Muscle layer of duodenum (tissue), 2 donors: ENCODE measurements around the gene ETS1.

Experiments
- H3K27ac ChIP-seq: one replicate; pipeline ENCODE4 v1.7.0; 2013; ENCODE audit warnings: mild to moderate bottlenecking, low read length
- H3K27me3 ChIP-seq: one replicate; pipeline ENCODE4 v1.7.0; 2013; ENCODE audit warnings: low read depth, mild to moderate bottlenecking, control low read depth, low read length
- H3K36me3 ChIP-seq, 2 donors: one replicate each; pipeline ENCODE4 v1.7.0; 2013; ENCODE audit warnings: low read length in 2 of 2, control low read depth in 1 of 2, mild to moderate bottlenecking in 1 of 2; ENCODE audit not compliant: insufficient read depth in 2 of 2, control insufficient read depth in 1 of 2
- H3K4me1 ChIP-seq, 2 donors: one replicate each; pipeline ENCODE4 v1.7.0; 2013; ENCODE audit warnings: low read length in 2 of 2, mild to moderate bottlenecking in 2 of 2, control low read depth in 1 of 2, moderate library complexity in 1 of 2; ENCODE audit not compliant: insufficient read depth in 2 of 2, control insufficient read depth in 1 of 2
- H3K4me3 ChIP-seq, 2 donors: one replicate each; pipeline ENCODE4 v1.7.0; 2013; ENCODE audit warnings: low read length in 2 of 2, low read depth in 1 of 2, mild to moderate bottlenecking in 1 of 2
- H3K9me3 ChIP-seq, 2 donors: one replicate each; pipeline ENCODE4 v1.7.0; 2013; ENCODE audit warnings: low read length in 2 of 2, control low read depth in 1 of 2, mild to moderate bottlenecking in 1 of 2; ENCODE audit not compliant: control insufficient read depth in 1 of 2
- donor health status: healthy.

The ETS1 gene

DNA sequence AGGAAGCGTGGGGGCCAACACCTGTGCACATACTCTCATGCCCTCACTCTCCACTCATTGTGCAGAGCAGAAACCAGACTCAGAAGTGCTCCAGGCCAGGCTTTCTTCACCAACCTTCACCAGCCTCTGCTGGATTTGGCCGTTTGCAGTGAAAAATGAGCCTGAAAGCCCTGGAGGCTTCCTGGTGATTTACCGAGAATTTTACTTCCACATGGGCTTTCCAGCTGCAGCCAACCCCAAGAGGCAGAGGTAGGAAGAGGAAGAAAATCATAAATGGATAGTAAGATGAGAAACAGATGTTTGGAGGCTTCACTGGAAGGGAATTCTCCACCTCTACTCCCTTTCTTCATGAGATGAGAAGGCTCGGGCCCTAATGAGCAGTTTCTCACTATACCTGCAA lies 155.4 kb downstream of the ETS1 start:
- H3K4me1 ChIP-seq: no peaks in the 10 kb centered on the region
- H3K4me3 ChIP-seq: no peak overlapping the region
- H3K27ac ChIP-seq: no peak overlapping the region
- no peaks in the 10 kb centered on the region for H3K9me3 ChIP-seq
- H3K27me3 ChIP-seq: no peaks in the 10 kb centered on the region
- H3K36me3 ChIP-seq: no peaks in the 10 kb centered on the region

DNA sequence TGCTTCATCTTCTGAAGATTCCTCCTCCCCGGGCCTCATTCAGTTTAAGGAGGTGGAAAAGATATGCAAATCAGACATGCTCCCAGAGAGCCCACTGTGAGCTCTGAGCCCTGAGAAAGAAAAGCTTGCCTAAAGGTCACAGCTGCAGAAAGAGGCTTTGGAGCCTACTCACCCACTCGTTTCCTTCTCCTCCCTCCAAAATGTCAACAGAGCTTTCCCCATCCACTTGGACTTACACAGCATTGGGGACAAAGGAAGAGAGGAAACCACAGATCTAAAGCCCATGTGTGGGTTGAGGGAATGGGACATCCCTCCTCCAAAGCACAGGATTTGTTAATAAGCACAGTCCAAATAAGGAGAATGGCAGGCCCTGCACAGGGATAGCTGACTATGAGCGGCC lies 158.4 kb downstream of the ETS1 start:
- Histone ChIP-seq H3K27me3 (no peaks in the 10 kb centered on the region), H3K27ac (no peak overlapping the region), H3K4me1 (peaks cover 11 to 14% of the 10 kb centered on the region in 2 donors), H3K9me3 (no peaks in the 10 kb centered on the region), H3K36me3 (no peaks in the 10 kb centered on the region), H3K4me3 (no peak overlapping the region)

GRCh38 chr11:128424851-128425285 lies 162.5 kb downstream of the ETS1 start:
- H3K27me3 ChIP-seq: no peaks in the 10 kb centered on the region
- H3K9me3 ChIP-seq: no peaks in the 10 kb centered on the region
- no peaks in the 10 kb centered on the region for H3K36me3 ChIP-seq
- H3K4me3 ChIP-seq: no peak overlapping the region
- peaks cover 14 to 18% of the 10 kb centered on the region in 2 donors for H3K4me1 ChIP-seq
- H3K27ac ChIP-seq: peak overlapping the region; percentile 86

DNA sequence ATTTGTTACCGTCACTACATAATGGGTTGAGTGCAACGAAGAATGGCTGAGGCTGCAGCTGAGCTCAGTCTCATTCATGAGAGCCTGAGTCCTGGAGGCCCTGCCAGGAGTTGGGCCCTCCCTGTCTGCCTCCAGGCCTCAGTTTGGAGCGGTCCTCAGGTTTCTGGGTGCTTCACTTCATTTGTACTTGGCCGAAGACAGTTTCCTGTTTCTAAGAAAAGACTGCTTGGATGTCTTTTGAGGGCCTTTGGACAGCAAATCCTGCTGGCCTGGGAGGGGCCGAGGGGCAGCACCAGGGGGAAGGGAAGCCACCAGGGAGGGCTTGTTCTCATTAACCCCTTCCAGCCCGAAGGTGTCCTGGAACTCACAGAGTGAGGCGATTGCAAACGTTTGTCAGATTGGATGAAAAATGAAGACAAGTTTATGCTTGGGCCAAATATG lies 163.1 kb downstream of the ETS1 start:
- Histone ChIP-seq H3K4me3 (no peak overlapping the region), H3K36me3 (no peaks in the 10 kb centered on the region), H3K4me1 (peaks cover 14 to 18% of the 10 kb centered on the region in 2 donors), H3K9me3 (no peaks in the 10 kb centered on the region), H3K27ac (peak overlapping the region; percentile 86), H3K27me3 (no peaks in the 10 kb centered on the region)

DNA sequence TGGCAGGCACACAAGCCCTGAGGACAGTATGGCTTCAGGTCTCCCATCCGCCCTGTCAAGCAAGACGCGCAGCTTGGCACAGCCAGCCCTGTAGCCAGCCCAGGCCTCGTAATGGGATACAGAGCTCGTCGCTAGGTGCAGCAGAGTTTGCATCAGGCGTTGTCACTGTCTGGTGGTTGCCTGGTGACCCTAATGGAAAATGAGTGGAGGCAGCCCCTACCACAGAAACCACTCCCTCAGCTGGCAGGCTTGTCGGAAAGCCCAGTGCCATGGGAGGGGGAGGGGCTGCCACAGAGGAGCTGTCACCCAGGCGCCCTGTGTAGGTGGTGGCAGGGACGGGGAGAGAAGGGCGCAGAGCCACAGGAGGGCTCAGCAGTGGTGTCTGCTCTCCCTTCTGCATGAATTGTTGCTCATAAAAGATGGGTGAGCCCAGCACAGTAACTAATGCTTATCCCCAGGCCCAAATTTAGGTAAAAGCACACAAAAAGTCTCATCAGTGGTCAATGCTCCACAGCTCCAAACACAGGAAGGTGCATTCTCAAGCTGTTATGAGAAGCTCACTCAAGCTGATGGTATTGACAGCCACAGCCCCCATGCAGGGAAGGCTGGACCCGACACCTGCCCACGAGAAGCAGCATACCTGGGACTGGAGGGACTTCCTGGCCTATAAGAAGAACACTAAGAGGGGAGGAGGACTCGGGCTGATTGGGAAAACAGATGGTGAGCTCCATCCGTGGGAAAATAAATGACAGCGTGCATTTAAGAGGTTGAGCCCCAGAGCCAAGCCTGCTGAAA lies 164.6 kb downstream of the ETS1 start:
- Histone ChIP-seq H3K27me3 (no peaks in the 10 kb centered on the region), H3K36me3 (no peaks in the 10 kb centered on the region), H3K4me1 (peaks cover 14 to 18% of the 10 kb centered on the region in 2 donors), H3K27ac (no peak overlapping the region), H3K4me3 (no peak overlapping the region), H3K9me3 (no peaks in the 10 kb centered on the region)

GRCh38 chr11:128421577-128422330 lies 165.6 kb downstream of the ETS1 start:
- no peaks in the 10 kb centered on the region for H3K9me3 ChIP-seq
- H3K36me3 ChIP-seq: no peaks in the 10 kb centered on the region
- no peak overlapping the region for H3K4me3 ChIP-seq
- H3K27me3 ChIP-seq: no peaks in the 10 kb centered on the region
- H3K27ac ChIP-seq: no peak overlapping the region
- peaks cover 14 to 24% of the 10 kb centered on the region in 2 donors for H3K4me1 ChIP-seq

- Histone ChIP-seq H3K27ac (no peak overlapping the region), H3K36me3 (no peaks in the 10 kb centered on the region), H3K27me3 (no peaks in the 10 kb centered on the region), H3K4me1 (peaks cover 14 to 26% of the 10 kb centered on the region in 2 donors), H3K9me3 (no peaks in the 10 kb centered on the region), H3K4me3 (no peak overlapping the region)
Measured at GRCh38 chr11:128420951-128421350, 166.4 kb downstream of the ETS1 start.

- Histone ChIP-seq H3K27me3 (no peaks in the 10 kb centered on the region), H3K4me3 (no peak overlapping the region), H3K27ac (no peak overlapping the region), H3K9me3 (no peaks in the 10 kb centered on the region), H3K36me3 (no peaks in the 10 kb centered on the region), H3K4me1 (peaks cover 12 to 25% of the 10 kb centered on the region in 2 donors)
Measured at GRCh38 chr11:128420265-128420664, 167.1 kb downstream of the ETS1 start.

- H3K4me1 ChIP-seq: peaks cover under 1 to 14% of the 10 kb centered on the region in 2 donors
- no peak overlapping the region for H3K27ac ChIP-seq
- no peaks in the 10 kb centered on the region for H3K27me3 ChIP-seq
- H3K36me3 ChIP-seq: no peaks in the 10 kb centered on the region
- H3K9me3 ChIP-seq: no peaks in the 10 kb centered on the region
- H3K4me3 ChIP-seq: no peak overlapping the region
Measured at GRCh38 chr11:128419012-128419767, 168.2 kb downstream of the ETS1 start.

GRCh38 chr11:128417607-128418324 lies 169.6 kb downstream of the ETS1 start:
- Histone ChIP-seq H3K4me1 (peaks cover 0 to 10% of the 10 kb centered on the region in 2 donors), H3K9me3 (no peaks in the 10 kb centered on the region), H3K36me3 (no peaks in the 10 kb centered on the region), H3K27ac (no peak overlapping the region), H3K4me3 (no peak overlapping the region), H3K27me3 (no peaks in the 10 kb centered on the region)
